Fibroblast of lung (primary cell): Measurements from ENCODE around the gene ATP6V1A.

ENCODE experiments used
- EZH2 ChIP-seq: IDR thresholded peaks from 2 replicates; pipeline ENCODE4 v1.5.1; 2012; ENCODE audit warnings: low read length, control low read depth, mild to moderate bottlenecking; ENCODE audit errors: missing control alignments
- TF ChIP-seq, protein P1 (sequence below), 2 donors: IDR thresholded peaks in 1 of 2; conservative IDR thresholded peaks in 1 of 2; 1 replicate in 1 of 2; 2 replicates in 1 of 2; pipeline ENCODE4 v1.5.1; 2011 to 2012; ENCODE audit warnings: low read length in 2 of 2, control low read depth in 1 of 2, inconsistent platforms in 1 of 2, low read depth in 1 of 2, mild to moderate bottlenecking in 1 of 2

DNA sequence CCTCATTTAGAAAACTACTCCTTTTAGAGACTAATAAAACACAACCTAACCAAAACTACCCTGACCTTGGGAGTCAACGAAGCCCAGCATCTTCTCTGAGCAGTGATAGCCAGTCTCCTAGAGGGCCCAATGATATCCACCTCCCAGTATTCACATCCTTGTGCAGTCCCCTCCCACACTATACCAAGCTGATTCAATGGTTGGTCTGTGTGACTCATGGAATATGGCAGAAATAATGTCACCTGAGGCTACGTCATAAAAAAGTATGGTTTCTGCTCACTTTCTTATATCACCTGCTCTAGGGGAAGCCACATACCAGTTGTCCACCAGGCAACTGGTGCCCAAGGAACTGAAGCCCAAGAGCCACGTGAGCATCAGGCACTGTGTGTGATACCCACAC lies 29.0 kb upstream of the ATP6V1A start:
- TF ChIP-seq EZH2: no peak
- TF ChIP-seq, protein P1, sequence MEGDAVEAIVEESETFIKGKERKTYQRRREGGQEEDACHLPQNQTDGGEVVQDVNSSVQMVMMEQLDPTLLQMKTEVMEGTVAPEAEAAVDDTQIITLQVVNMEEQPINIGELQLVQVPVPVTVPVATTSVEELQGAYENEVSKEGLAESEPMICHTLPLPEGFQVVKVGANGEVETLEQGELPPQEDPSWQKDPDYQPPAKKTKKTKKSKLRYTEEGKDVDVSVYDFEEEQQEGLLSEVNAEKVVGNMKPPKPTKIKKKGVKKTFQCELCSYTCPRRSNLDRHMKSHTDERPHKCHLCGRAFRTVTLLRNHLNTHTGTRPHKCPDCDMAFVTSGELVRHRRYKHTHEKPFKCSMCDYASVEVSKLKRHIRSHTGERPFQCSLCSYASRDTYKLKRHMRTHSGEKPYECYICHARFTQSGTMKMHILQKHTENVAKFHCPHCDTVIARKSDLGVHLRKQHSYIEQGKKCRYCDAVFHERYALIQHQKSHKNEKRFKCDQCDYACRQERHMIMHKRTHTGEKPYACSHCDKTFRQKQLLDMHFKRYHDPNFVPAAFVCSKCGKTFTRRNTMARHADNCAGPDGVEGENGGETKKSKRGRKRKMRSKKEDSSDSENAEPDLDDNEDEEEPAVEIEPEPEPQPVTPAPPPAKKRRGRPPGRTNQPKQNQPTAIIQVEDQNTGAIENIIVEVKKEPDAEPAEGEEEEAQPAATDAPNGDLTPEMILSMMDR (conservative IDR thresholded peaks at IDR 0.05 in 1 of 2, IDR thresholded peaks at IDR 0.05 in 1 of 2; ENCODE audit: low read depth in 1 of 2, low read length in 2 of 2): no peak
